Activated CD8-positive, alpha-beta memory T cell treated with anti-CD3 and anti-CD28 coated beads, Interleukin-2, amount 50 U/mL, for 1 hour (primary cell): Measurements from ENCODE around the gene PACSIN2.
"Not testable (repeated sequence)": the region's sequence is repeated elsewhere in the genome, so short reads cannot be mapped to it uniquely, and the experiment has no call there.

Experiments
- DNase-seq: peaks from one replicate; pipeline ENCODE4 v3.0.0-alpha.2; 2020; ENCODE audit errors: extremely low read depth

Gene PACSIN2

GRCh38 chr22:42992092-42992491, 22.9 kb downstream of the PACSIN2 start:
- DNase-seq = no peak

DNA sequence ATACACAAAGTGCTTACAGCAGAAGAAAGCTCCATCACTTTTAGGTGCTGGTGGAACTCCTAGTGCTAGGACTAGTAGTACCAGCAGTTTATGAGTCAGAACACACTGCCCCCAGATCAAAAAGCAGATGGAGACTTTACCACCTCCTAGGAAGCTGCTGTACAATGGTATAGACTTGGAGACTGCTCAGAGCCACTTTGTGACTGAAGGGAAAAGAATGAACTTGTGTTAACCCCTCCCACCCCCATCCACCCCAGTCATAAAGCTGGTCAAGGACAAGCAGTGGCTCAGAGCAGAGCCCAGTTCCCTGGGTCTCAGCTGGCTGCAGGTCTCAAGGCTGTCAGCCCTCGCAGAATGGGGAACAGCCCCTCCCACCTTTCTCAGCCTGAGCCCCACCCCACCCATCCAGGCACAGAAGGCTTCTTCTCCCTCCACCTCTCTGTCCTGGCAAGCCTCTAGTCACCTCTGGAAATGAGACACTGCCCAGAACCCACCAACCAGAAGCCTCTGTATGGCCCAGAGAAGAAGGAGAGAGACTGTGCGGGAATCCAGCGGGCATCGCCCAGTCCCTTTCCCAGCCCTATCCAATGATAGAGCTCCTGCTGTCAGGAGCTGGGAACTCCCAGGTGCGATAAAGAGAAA, 23.8 kb downstream of the PACSIN2 start:
- DNase-seq = no peak

DNA sequence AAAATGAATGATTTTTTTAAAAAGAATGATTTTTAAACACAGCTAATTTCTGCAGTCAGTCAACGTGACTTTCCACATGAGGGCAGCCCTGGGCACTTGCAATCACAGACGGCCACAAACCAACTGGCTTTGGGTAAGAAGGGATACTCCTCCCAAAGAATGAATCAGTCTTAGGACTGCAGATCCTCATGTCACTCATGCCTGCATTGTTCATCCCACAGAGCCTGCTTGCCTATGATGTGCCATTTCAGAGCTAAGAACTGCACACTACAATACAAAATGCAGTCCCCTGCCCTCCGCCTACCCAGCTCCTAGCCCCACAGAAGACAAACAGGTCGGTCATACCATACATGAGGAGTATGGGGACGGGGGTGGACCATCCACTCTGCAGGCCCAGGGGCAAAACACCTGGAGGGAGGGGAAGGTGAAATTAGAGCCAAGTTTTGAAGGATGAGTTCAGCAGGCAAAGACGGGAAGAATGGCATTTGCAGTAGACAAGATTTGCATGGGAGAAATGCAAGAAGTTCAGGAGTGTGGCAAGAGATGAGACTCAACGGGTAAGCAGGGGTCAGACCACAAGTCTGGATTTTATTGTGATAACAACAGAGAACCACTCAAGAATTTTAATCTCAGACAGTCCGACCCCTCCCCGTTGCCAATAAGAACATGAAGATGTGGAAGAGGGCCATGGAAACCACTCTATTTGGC, 24.7 kb downstream of the PACSIN2 start:
- DNase-seq = no peak

DNA sequence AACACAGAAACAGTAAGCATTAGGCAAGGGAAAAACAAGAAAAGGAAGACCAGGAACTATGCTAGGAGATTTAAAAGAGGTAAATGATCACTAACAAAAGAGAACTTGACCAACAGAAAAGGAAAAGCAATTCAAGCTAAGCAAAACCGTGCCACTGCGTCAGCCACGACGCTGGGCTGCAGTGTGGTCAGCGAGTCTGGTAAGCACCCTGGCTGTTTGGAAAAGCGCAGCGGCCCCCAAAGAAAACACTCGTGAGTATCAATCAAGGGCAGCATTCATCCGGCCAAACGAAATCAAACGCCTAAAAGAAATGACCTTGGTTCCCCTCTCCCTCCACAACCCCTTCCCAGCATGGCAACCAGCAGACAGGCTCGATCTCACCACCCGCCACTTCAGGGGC, 28.8 kb downstream of the PACSIN2 start:
- no peak for DNase-seq

- no peak for DNase-seq
Measured at GRCh38 chr22:42985531-42985905, 29.4 kb downstream of the PACSIN2 start.

- no peak for DNase-seq
Measured at GRCh38 chr22:42984814-42985530, 30.0 kb downstream of the PACSIN2 start.

GRCh38 chr22:42984397-42984796, 30.6 kb downstream of the PACSIN2 start:
- no peak for DNase-seq

- DNase-seq = no peak
Measured at GRCh38 chr22:42983470-42983869, 31.5 kb downstream of the PACSIN2 start.

- no peak for DNase-seq
Measured at GRCh38 chr22:42979606-42980005, 35.3 kb downstream of the PACSIN2 start.

DNA sequence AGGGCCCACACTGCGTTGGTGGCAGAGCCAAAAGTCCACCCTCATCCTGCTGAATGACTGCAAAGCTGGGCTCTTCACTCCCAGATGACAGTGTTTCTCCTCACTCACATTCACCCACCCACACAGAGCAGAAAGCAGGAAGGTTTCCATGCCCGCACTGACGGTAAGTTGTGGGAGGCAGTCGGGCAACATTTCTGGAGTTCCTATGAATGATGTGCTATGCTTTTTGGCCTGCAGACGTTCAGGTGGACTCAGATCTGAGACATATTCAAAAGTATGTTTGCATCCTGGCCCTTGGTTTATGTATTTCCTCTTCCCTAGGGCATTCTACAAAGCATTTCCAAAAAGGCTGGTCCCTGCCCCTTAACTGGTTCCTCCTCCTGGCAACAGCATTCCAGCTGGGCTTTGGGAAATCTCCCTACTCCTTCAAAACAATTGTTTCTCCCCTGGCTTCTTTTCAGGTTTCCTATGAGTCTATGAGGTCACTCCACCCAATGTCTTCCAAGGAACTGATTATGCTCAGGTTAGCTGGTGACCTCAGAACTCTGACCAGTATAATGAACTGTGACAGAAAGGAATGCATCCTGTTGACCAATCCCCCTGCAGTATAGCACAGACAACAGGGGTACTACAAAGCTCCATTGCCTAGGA, 36.4 kb downstream of the PACSIN2 start:
- no peak for DNase-seq

- DNase-seq = no peak
Measured at GRCh38 chr22:42977569-42977968, 37.4 kb downstream of the PACSIN2 start.

DNA sequence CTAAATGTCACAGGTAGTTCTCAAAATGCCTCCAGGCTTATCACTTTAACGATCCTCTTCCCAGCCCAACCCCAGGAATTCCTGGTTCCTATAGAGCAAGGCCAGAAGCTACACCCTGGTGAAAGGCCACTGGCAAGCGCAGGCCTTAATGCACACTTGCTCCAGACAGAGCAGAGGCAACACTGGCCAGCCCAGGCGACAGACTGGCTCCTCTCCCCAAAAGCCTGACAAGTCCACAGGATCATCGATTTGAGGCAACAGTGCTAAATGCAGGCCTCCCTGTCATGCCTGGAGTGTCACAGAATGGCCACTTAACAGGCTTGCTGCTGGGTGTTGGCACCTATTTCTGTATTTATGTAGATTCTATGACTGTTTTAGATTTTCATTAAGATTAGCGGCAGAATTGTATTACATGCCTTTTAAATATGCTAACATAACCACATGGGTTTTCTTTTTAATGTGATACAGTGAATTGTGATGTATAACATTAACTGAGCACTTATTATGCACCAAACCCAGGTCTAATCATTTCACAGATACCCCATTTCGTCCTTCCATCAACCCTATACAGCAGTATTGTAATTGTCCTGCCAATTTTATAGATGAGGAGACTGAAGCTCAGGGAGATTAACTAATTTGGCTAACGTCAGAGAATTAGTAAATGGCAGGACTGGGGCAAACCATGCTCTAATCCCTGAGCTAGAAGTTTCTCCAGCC, 38.6 kb downstream of the PACSIN2 start:
- no peak for DNase-seq

DNA sequence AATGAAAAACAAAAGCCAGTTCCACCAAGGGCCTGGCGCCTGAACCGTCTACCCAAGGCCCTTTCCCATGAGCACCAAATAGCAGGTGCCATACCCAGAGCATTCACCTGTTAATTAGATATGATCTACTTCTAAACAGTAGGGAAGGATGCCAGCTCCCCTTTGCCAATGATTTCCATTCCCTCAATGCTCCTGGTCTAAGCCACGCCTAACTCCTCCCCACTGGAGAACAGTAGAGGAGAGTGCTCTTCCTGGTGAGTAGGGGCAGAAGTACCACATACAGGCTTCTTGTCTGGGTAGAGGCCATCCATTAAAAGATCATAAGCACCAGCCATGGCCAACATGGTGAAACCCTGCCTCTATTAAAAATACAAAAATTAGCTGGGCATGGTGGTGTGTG, 40.7 kb downstream of the PACSIN2 start:
- DNase-seq = no peak

- no peak for DNase-seq
Measured at GRCh38 chr22:42973536-42973881, 41.4 kb downstream of the PACSIN2 start.

DNA sequence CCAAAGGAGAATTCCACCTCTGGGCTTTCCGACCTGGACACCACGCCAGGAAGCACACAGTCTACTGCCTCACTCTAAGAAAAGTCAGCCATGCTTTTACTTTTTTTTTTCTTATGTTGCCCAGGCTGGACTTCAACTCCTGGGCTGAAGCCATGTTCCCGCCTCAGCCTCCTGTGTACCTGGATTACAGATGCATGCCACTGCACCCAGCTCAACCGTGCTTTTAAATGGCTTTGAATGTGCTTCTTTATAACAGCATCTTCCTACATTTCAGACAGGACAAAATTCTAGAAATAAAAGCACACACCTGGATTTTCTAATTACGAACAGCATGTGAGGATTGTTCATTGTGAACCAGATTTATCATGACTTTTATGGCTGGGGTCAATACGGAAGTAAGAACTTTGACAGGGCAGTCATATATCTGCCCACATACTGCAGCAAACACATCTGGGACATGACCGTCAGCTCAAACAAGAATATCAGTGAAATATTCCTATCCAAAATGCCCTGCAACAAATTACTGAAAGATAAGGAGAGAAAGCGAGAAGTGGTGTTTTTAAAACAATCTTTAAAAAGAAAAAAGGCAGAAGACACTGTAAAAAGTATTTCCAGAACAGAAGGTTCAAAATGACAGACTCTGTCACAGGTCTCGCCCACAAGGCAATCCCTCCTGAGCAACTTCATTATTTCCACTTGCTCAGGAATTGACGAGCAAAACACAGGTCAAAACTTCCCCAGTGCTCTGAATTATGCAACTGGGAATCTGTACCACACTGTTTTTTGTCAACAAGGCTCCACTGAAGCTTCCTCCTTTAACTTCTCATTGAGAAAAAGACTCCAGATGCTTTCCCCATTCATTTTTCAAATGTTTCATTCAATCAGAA, 42.1 kb downstream of the PACSIN2 start:
- DNase-seq = no peak

DNA sequence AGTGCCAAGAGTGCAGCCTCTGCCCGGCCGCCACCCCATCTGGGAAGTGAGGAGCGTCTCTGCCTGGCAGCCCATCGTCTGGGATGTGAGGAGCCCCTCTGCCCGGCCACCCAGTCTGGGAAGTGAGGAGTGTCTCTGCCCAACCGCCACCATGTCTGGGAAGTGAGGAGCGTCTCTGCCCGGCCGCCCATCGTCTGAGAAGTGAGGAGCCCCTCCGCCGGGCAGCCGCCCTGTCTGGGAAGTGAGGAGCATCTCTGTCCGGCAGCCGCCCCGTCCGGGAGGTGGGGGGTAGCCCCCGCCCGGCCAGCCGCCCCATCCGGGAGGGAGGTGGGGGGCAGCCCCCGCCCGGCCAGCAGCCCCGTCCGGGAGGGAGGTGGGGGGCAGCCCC, 43.5 kb downstream of the PACSIN2 start:
- DNase-seq = not testable (repeated sequence)

DNA sequence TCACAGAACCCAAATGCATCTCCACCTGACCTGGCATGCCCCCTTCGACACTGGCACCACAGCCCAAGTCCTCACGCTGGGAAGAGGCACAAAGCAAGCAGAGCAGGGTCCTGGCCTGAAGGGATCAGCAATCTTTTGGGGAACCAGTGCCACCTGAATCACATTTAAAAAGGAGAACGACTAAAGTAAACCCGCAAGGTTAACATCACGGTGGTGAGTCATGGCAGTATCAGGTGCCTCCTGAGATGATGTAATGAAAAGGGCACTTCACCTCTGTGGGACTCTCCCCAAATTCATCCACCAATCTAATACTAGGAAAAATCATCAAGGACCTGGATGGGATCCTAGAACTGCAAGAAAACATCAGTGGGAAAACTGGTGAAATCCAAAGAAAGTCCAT, 44.9 kb downstream of the PACSIN2 start:
- no peak for DNase-seq

DNA sequence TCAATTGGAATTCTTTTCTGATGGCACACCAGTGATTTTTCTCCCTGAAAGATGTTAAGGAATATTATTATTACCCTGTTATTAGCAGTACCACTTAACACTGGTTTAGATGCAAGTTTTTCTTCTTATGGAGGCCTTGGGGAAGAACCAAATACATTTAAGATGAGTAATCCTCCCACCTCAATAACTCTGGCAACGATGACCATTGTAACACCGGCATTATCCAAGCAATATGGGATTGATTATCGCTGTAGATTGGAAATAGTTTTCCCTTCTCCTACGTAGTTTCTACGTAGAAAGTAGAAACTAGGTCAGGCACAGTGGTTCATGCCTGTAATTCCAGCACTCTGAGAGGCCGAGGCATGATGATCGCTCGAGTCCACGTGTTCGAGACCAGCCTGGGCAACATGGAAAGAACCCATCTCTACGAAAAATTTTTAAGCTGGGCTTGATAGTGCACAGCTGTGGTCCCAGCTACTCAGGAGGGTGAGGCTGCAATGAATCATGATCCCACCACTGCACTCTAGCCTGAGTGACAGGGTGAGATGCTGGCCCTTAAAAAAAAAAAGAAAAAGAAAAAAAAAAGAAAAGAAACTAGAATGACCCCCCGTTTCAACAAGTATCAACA, 45.5 kb downstream of the PACSIN2 start:
- DNase-seq = no peak

DNA sequence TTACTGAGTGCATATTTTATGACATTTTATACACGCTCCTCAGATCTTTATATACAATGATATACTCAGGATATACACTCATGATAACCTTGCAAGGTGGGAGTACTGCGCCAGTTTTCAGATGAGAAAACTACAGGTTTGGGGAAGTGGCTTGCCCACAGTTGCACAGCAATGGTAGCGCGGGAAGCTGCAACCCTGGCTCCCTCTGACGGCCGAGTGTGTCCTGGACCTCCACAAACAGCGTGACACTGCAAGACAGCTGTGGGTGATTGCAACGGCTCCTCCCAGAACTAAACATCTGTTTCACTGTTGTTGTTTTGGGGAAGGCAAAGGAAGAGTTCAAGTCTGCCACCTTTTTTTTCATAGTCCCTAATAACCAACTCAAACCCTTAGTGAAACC, 47.0 kb downstream of the PACSIN2 start:
- no peak for DNase-seq

- DNase-seq = no peak
Measured at GRCh38 chr22:42967005-42967404, 47.9 kb downstream of the PACSIN2 start.

DNA sequence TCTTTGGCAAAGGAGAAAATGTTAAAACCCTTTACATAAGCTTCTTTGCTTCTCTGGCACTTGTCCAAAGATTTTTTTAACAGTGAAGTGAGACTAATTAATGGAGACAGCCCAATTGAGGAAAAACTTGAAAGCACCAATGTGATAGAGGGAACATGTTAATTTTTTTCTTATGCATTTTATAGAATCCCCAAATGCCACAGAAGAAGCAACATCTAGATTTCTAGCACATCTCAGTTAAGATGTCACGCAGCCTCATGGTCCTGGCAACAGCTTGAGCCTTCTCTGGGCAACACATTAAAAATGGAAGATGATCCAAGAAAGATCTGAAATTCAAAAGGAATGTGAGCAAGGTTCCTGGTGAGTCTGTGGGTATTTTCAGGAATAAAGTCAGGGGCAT, 48.5 kb downstream of the PACSIN2 start:
- no peak for DNase-seq
